KOPT-K1 (cell line): Measurements from ENCODE around the gene MAP1LC3B2.

Experiments used
- H3K27ac ChIP-seq: fragments of 200-600 bp; sonication (generic); 2 replicates; pipeline ENCODE4 v1.5.1; 2016; ENCODE audit warnings: antibody characterized with exemption, mild to moderate bottlenecking, low read depth, low read length; ENCODE audit not compliant: poor library complexity, severe bottlenecking
- H3K36me3 ChIP-seq: fragments of 200-600 bp; sonication (generic); 2 replicates; pipeline ENCODE4 v1.5.1; 2017; ENCODE audit warnings: antibody characterized with exemption, mild to moderate bottlenecking, low read length, moderate library complexity; ENCODE audit not compliant: insufficient read depth
- H3K9me3 ChIP-seq: fragments of 200-600 bp; sonication (generic); 2 replicates; pipeline ENCODE4 v1.5.1; 2017; ENCODE audit warnings: antibody characterized with exemption, low read length, mild to moderate bottlenecking; ENCODE audit not compliant: insufficient read depth, poor library complexity, severe bottlenecking

The MAP1LC3B2 gene

DNA sequence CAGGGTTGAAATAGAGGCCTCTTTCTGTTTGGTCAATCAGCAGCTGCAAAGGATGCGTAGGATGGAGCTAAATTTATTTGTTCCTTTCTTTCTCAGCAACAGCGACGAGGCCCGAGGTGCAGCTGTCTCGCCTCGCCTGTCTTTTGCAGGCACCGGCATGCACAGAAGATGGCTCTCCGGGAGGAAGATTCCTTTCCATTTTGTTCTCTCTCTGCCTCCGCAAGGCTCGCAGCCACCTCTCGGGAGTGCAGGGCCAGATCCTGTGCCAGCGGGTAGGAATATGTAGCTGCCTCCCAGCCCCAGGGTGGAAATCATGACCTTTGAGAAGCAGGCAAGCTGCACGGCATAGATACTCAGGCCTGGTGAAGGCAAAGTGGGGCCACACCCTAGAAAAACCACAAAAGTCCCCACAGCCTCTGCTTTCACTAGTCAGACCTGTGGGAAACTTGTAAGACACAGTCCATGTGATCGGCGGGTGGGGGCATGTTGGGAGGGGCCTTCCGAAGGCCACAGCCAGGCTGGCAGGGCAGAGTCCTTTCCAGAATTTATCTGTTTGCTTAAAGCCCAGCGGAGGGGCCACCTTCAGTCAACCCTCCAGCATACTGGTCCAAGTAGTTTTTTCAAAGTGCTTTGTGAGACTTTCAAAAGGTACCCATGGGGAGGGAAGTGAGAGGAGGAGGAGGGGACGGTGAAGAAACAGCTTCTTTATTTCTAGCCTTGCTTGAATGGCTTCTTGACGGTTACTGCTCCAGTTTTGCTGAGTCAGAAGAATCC lies at the start of gene MAP1LC3B2:
MAP1LC3B2 (plus strand) TSS at position 220 of the 774 bp plus-strand sequence. CDS start 16,562 bp downstream, outside the sequence.
- H3K27ac ChIP-seq: peak within 1 kb of the TSS; percentile 97
- no peaks in the 10 kb centered on the region for H3K36me3 ChIP-seq
- H3K9me3 ChIP-seq: peaks cover 26% of the 10 kb centered on the region

DNA sequence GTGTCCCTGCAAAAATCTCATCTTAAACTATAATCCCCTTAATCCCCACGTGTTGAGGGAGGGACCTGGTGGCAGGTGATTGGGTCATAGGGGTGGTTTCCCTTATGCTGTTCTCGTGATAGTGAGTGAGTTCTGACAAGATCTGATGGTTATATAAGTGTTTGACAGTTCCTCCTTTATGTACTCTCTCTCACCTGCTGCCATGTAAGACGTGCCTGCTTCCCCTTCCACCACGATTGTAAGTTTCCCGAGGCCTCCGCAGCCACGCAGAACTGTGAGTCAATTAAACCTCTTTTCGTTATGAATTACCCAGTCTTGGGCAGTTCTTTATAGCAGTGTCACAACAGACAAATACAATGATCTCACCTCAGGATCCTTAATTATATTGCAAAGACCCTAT lies 45.2 kb upstream of the MAP1LC3B2 start:
- Histone ChIP-seq H3K27ac (no peak overlapping the region), H3K36me3 (no peaks in the 10 kb centered on the region), H3K9me3 (no peaks in the 10 kb centered on the region)

DNA sequence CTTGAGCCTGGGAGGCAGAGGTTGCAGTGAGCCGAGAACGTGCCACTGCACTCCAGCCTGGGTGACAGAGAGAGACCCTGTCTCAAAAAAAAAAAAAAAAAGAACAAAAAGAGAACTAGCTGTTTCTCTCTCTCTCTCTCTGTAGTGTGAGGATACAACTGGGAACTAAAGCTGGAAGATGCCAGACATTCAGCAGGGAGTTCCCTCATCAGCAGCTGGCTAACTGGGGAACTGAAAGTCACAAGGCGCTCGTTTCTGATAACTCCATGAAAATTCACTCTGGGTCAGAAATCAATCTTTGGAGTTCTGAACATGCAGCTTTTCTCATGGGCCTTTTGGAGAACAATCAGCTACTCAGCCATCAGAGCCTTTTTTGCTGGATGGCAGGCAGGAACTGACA lies 43.5 kb upstream of the MAP1LC3B2 start:
- no peak overlapping the region for H3K27ac ChIP-seq
- no peaks in the 10 kb centered on the region for H3K36me3 ChIP-seq
- H3K9me3 ChIP-seq: no peaks in the 10 kb centered on the region

DNA sequence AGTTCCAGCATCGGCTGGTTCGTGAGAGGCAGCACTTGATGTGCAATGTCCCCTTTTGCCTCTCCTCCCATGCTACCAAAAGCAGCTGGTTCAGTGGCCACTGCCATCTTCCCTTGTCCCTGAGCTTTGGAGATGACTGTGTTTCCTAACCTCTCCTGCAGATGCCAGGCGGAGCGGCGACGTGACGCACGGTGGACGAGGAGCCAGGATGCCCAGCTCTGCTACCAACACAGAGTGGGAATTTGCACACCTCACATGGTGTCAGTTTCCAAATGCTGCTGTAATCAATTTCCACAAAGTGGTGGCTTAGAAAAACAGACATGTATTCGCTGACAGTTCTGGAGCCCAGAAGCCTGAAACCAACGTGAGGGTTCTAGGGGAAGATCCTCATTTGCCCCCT lies 42.5 kb upstream of the MAP1LC3B2 start:
- Histone ChIP-seq H3K27ac (no peak overlapping the region), H3K9me3 (no peaks in the 10 kb centered on the region), H3K36me3 (no peaks in the 10 kb centered on the region)

DNA sequence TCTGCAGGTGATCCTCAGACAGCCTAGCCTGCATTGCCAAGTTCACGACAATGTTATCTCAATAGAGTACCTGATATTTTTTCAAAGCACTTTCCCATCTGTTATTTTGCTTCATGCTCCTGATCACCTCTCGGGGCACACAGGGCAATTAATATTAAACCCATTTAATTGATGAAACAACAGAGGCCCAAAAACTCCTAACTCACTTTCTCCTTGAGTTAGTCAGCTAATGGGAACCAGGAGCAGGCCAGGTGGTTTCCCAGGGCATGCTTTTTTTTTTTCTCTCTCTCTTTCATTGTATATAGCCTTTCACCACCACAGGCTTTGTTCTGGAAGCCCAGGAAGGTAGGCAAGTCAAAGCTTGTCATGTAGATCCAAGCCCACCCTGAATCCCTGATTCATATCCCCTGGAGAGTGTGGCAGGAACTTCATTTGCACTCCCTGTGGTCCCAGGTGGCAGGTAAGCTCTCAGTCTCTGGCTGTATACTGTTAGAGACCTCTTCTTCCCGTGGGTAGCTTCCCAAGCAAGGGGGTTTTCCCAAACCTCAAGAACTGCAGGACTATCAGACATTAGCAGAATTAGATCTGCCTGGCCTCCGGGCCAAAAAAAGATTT lies 41.6 kb upstream of the MAP1LC3B2 start:
- no peaks in the 10 kb centered on the region for H3K9me3 ChIP-seq
- H3K36me3 ChIP-seq: no peaks in the 10 kb centered on the region
- H3K27ac ChIP-seq: no peak overlapping the region

DNA sequence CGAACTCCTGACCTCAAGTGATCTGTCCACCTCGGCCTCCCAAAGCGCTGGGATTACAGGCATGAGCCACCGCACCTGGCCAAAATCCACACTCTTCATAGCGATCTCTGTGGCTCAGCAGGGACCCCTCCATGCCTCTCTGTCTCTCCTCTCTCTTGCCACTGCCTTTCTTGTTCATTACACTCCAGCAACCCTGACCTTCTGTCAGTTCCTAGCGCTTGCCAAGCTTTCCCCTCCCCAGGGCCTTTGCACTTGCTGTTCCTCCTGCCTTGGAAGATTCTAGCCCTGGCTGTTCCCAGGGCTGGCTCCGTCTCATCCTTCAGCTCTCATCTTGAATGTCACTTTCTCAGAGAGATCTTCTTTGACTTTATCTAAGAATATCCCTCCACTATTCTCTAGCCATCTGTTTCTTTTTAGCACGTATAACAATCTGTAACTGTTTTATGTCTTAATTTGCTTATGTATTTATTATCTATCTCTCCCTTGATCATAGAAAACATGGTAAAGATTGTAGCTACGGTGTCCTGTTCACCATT lies 38.9 kb upstream of the MAP1LC3B2 start:
- Histone ChIP-seq H3K27ac (no peak overlapping the region), H3K36me3 (no peaks in the 10 kb centered on the region), H3K9me3 (no peaks in the 10 kb centered on the region)

DNA sequence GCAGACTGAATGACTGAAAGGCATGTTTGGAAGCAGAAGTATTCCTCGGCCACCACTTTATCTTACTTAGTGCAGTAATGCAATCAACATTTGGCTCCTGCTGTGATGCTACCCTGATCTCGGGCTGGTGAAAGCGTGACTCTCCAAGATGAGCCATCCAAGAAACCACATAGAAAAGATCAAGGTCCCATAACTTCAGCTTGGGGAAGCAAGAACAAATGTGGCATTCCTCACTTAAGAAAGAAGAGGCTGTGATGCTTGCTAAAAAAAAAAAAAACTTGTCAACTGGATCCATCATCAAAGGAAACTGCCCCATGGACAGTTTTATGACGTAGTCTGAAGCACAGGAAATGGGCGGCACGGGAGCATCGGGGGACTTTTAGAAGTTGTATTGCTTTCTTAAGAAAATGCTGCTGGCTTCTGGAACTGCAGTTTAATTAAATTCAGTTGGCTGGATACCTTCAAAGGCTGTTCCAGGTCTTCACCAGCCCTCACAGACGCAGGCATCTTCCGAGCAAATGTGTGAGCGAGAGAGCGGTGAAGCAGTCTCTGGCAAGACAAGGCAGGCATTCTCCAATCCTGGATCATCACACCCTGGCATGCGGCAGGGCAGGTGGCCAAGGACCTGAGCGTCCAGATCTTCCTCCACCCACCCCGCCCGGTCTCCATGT lies 38.2 kb upstream of the MAP1LC3B2 start:
- Histone ChIP-seq H3K36me3 (no peaks in the 10 kb centered on the region), H3K27ac (no peak overlapping the region), H3K9me3 (no peaks in the 10 kb centered on the region)

DNA sequence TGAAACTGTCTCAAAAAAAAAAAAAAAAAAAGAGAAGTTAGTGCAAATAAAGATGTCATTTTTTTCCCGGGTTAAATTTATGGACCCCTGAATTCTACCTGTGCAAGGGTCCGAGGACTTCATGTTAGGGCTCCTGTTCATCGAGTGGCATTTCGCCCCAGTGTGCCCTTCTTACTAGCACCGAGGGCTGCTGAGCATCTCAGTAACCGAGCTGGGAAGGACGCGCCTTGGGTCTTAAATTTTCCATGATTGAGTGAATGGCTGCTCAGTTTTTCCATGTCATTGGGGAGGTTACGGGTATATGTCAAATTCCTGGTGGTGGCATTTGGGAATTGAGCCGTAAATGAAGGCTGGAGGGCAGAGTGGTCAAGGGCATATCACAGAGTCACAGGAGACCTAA lies 34.9 kb upstream of the MAP1LC3B2 start:
- H3K36me3 ChIP-seq: no peaks in the 10 kb centered on the region
- H3K27ac ChIP-seq: no peak overlapping the region
- no peaks in the 10 kb centered on the region for H3K9me3 ChIP-seq

DNA sequence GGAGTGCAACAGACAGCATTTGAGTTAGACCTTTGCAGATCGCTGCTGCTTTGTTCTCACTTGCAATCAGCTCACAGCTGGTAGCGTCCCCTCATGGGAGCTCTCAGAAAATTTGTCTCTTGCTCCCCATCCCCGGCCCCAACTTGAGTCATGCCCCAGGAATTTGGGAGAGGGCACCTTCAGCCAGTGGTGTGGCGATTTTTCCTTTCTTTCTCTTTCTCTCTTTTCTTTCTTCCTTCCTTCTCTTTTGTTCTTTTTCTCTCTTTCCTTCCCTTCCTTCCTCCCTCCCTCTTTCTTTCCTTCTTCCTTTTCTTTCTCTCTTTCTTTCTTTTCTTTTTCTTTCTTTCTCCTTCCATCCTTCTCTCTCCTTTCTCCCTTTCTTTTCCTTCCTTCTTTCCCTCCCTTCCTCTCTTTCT lies 34.2 kb upstream of the MAP1LC3B2 start:
- no peaks in the 10 kb centered on the region for H3K9me3 ChIP-seq
- no peak overlapping the region for H3K27ac ChIP-seq

DNA sequence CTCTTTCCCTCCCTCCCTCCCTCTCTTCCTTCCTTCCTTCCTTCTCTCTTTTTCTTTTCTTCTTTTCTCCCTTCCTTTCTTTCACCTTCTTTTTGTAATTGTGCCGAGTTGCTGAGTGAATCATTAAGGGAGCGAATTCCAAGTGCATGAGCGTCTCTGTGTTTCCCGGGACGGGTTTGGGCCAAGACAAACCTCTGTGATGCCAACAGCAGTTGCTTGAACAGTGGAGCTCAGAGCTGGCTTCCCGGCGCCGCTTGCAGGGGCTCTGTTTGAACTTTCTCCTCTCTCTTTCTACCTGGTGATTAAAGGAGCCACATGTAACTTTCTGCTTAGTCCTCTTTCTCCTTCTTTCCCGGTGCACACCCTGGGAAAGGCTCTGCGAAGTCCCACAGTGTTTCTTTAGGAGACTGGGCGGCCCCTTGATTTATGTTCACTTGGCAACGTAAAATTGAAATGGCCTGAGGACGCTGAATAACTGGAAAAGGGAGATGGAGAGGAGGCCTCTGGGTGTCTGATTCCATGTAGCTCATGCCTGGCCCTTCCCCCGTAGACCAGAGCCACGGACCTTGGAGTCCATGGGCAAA lies 33.7 kb upstream of the MAP1LC3B2 start:
- Histone ChIP-seq H3K9me3 (no peaks in the 10 kb centered on the region), H3K36me3 (no peaks in the 10 kb centered on the region), H3K27ac (no peak overlapping the region)

More for the DNA sequence above, 34.2 kb upstream of the MAP1LC3B2 start:
- H3K36me3 ChIP-seq: no peaks in the 10 kb centered on the region

DNA sequence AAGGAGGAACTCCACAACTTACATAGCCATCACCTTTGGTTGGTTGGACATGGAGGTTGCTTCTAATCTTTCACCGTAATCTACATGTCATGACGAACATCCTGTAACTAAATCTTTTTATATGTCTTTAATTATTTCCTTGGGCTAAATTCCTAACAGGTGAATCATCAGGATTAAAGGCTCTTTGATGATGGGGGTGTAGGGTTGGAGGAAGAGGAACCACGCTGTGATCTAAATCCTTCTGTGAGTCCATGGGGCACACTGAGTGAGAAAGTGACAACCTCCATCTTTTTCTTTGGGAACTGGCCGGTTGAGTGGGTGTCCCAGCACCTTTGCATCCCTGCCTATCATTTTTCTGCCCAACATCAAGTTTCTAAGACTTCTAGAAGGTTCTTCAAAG lies 31.1 kb upstream of the MAP1LC3B2 start:
- H3K27ac ChIP-seq: no peak overlapping the region
- no peaks in the 10 kb centered on the region for H3K36me3 ChIP-seq
- H3K9me3 ChIP-seq: no peaks in the 10 kb centered on the region

DNA sequence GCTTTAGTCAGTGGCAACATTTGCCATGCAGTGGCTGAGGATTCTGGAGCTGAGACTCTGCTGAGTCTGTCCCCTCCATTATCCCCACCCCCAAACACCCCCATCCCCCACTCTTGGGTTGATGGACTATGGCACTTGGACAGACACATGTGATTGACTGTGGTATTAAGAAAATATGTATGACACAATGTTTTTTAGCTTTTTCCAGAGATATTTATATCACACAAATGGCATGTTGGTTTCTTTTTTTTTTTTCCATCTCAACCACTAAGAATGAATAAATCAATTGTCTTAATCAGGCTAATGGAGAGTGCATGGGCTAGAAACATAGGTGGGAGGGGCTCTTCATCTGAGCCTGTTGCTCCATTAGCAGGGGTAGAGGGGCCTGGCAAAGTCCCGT lies 30.7 kb upstream of the MAP1LC3B2 start:
- Histone ChIP-seq H3K9me3 (no peaks in the 10 kb centered on the region), H3K27ac (no peak overlapping the region), H3K36me3 (no peaks in the 10 kb centered on the region)

DNA sequence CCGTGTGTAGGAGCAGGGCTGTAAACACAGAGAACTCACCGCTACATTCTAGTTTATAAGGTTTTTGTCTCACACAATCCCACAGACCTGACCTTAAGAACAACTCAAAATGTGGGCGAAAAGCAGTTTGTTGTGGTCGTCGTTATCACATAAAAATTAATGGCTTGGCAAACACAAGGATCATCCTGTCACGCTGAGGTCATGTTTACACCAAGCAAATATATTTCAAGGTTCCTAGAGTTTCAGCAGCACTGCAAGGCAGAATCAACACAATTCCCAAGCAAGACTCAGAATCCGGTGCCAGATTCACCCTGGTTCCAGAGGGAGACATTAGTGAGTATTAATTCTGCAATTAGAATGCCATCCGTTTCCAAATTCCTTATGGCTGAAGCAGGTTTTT lies 30.1 kb upstream of the MAP1LC3B2 start:
- Histone ChIP-seq H3K36me3 (no peaks in the 10 kb centered on the region), H3K9me3 (no peaks in the 10 kb centered on the region), H3K27ac (no peak overlapping the region)

DNA sequence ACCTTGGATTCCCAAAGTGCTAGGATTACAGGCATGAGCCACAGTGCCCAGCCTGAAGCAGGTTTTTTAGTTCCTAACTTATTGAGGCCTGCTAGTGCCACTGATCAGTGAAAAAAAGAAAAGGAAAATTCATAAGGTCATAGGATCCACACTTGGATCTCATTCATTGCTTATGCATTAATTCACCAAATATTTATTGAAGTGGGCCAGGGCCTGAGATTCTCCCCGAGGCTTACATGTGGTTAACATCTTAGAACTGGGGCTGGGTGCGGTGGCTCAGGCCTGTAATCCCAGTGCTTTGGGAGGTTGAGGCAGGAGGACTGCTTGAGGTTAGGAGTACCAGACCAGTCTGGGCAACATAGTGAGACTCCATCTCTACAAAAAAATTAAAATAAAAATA lies 29.5 kb upstream of the MAP1LC3B2 start:
- H3K27ac ChIP-seq: no peak overlapping the region
- no peaks in the 10 kb centered on the region for H3K9me3 ChIP-seq
- H3K36me3 ChIP-seq: no peaks in the 10 kb centered on the region

DNA sequence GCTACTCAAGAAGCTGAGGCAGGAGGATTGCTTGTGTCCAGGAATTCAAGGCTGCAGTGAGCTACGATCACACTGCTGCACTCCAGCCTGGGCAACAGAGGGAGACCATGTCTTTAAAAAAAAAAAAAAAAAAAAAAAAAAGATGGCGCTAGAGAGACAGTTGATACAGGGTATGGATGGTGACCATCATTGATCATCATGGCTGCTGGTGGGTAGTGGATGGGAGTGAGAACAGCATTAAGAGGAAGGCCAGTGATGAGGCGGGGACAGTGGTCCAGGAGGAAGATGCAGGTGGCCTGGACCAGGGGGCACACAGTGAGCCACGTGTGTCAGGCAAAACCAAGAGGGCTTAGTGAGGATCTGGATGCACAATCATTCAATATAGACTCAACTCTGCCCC lies 26.8 kb upstream of the MAP1LC3B2 start:
- Histone ChIP-seq H3K27ac (peak overlapping the region; percentile 69), H3K36me3 (no peaks in the 10 kb centered on the region), H3K9me3 (no peaks in the 10 kb centered on the region)
